Left lung (tissue), 10 donors: Measurements from ENCODE around the gene USP5. TPM values are rescaled to one million over a fixed set of nuclear protein-coding genes. Genes with fewer than 3 reads are reported as not detected.

Experiments used
- ATAC-seq: fragments of 200-7000 bp; cut with Tn5 transposase; one replicate; pipeline ENCODE4 v1.9.1; 2020; ENCODE audit warnings: moderate library complexity
- DNase-seq, 4 donors: peaks; one replicate each; pipeline ENCODE4 v3.0.0-alpha.2; 2013 to 2020
- H3K27ac ChIP-seq, 2 donors: fragments of 200-600 bp; sonication (generic) in 1 of 2; one replicate each; pipeline versions ENCODE4 v1.5.0 to v1.8.0; 2020 to 2021
- H3K27me3 ChIP-seq, 2 donors: fragments of 200-600 bp; sonication (generic) in 1 of 2; one replicate each; pipeline versions ENCODE4 v1.5.0 to v1.8.0; 2020 to 2021
- H3K36me3 ChIP-seq, 2 donors: fragments of 200-600 bp; sonication (generic) in 1 of 2; one replicate each; pipeline versions ENCODE4 v1.5.0 to v1.8.0; 2020 to 2021
- H3K4me1 ChIP-seq, 2 donors: fragments of 200-600 bp; one replicate each; pipeline ENCODE4 v1.8.0; 2021
- H3K4me3 ChIP-seq, 2 donors: fragments of 200-600 bp; sonication (generic) in 1 of 2; one replicate each; pipeline versions ENCODE4 v1.5.0 to v1.8.0; 2020 to 2021; ENCODE audit warnings: mild to moderate bottlenecking in 1 of 2
- H3K9me3 ChIP-seq, 2 donors: fragments of 200-600 bp; sonication (generic) in 1 of 2; one replicate each; pipeline versions ENCODE4 v1.5.0 to v1.8.0; 2020 to 2021
- CTCF ChIP-seq, 2 donors: fragments of 200-600 bp; sonication (generic) in 1 of 2; IDR thresholded peaks; one replicate each; pipeline versions ENCODE4 v1.5.0 to v1.8.0; 2021; ENCODE audit warnings: antibody characterized with exemption in 2 of 2
- intact Hi-C, 2 donors: fragments of 100-400 bp; cut with DNase I; formaldehyde crosslinking; loops; one replicate each; pipeline versions ENCODE4 v1.11.2 to v1.14.2; 2022
- polyA plus RNA-seq, 6 donors: library from polyadenylated mRNA; unstranded; fragments of 120-200 nt; gene quantifications; one replicate each; pipeline ENCODE4 v1.2.1, GENCODE V29; 2013; ENCODE audit not compliant: insufficient read length in 6 of 6
- total RNA-seq, 2 donors: library from RNA; stranded (reverse); fragmentation: NEBNext Ultra II Directional; extraction: Animal tissue kit (Norgen Biotek cat#: 25700); gene quantifications; one replicate each; pipeline ENCODE4 v1.2.1, GENCODE V29; 2021
- donor health status: DM: no; HTN: yes; CAD: no.
- donor health status: DM: no; HTN: no; CAD: no.

The USP5 gene
- total and polyA plus RNA-seq, 8 donors = 50.8 to 90.2 (median 59.7) TPM

GRCh38 chr12:6813363-6813762 lies 38.6 kb upstream of the USP5 start:
- no peak for ATAC-seq

GRCh38 chr12:6816598-6816997 lies 35.4 kb upstream of the USP5 start:
- H3K4me1 ChIP-seq = peaks cover 0 to 11% of the 10 kb centered on the region in 2 donors
- no peaks in the 10 kb centered on the region for H3K9me3 ChIP-seq
- H3K27me3 ChIP-seq = peaks cover 0 to 3% of the 10 kb centered on the region in 2 donors
- intact Hi-C loops = no loop called here
- no peak overlapping the region for H3K27ac ChIP-seq
- no peak for DNase-seq
- TF ChIP-seq CTCF (IDR thresholded peaks at IDR 0.05) = no peak
- no peak overlapping the region for H3K4me3 ChIP-seq
- ATAC-seq = no peak
- peaks cover 0 to 5% of the 10 kb centered on the region in 2 donors for H3K36me3 ChIP-seq

More at GRCh38 chr12:6813363-6813762, 38.6 kb upstream of the USP5 start:
- H3K27me3 ChIP-seq = no peaks in the 10 kb centered on the region
- no peak overlapping the region for H3K4me3 ChIP-seq
- no peak for DNase-seq
- no peak for TF ChIP-seq CTCF (IDR thresholded peaks at IDR 0.05)
- H3K9me3 ChIP-seq = no peaks in the 10 kb centered on the region
- peaks cover 0 to 3% of the 10 kb centered on the region in 2 donors for H3K4me1 ChIP-seq
- H3K27ac ChIP-seq = no peak overlapping the region
- intact Hi-C loops = no loop called here
- H3K36me3 ChIP-seq = peaks cover 0 to 5% of the 10 kb centered on the region in 2 donors

GRCh38 chr12:6817098-6817497 lies 34.9 kb upstream of the USP5 start:
- H3K36me3 ChIP-seq = peaks cover 0 to 5% of the 10 kb centered on the region in 2 donors
- H3K4me1 ChIP-seq = peaks cover 0 to 16% of the 10 kb centered on the region in 2 donors
- intact Hi-C loops = no loop called here
- peaks cover 0 to 8% of the 10 kb centered on the region in 2 donors for H3K27me3 ChIP-seq
- ATAC-seq = no peak
- TF ChIP-seq CTCF (IDR thresholded peaks at IDR 0.05) = no peak
- DNase-seq = no peak
- no peak overlapping the region for H3K27ac ChIP-seq
- no peak overlapping the region for H3K4me3 ChIP-seq
- H3K9me3 ChIP-seq = no peaks in the 10 kb centered on the region

- no peak overlapping the region for H3K4me3 ChIP-seq
- DNase-seq (no peak), ATAC-seq (no peak)
- TF ChIP-seq CTCF (IDR thresholded peaks at IDR 0.05) = no peak
- H3K36me3 ChIP-seq = peaks cover 0 to 5% of the 10 kb centered on the region in 2 donors
- peaks cover 0 to 14% of the 10 kb centered on the region in 2 donors for H3K27me3 ChIP-seq
- no peaks in the 10 kb centered on the region for H3K9me3 ChIP-seq
- peaks cover 0 to 20% of the 10 kb centered on the region in 2 donors for H3K4me1 ChIP-seq
- H3K27ac ChIP-seq = no peak overlapping the region
- intact Hi-C loops = no loop called here
Observed at GRCh38 chr12:6817662-6818157, 34.2 kb upstream of the USP5 start.

GRCh38 chr12:6818222-6818621 lies 33.7 kb upstream of the USP5 start:
- DNase-seq (no peak), ATAC-seq (no peak)
- H3K4me3 ChIP-seq = no peak overlapping the region
- intact Hi-C loops = no loop called here
- H3K27ac ChIP-seq = no peak overlapping the region
- no peak for TF ChIP-seq CTCF (IDR thresholded peaks at IDR 0.05)
- H3K36me3 ChIP-seq = peaks cover 0 to 5% of the 10 kb centered on the region in 2 donors
- peaks cover 0 to 18% of the 10 kb centered on the region in 2 donors for H3K27me3 ChIP-seq
- peaks cover 0 to 20% of the 10 kb centered on the region in 2 donors for H3K4me1 ChIP-seq
- H3K9me3 ChIP-seq = no peaks in the 10 kb centered on the region
